ENCODE measurements around the gene PATJ.
"Not testable (repeated sequence)": the region's sequence is repeated elsewhere in the genome, so short reads cannot be mapped to it uniquely, and the experiment has no call there.

Gene PATJ

GRCh38 chr1:61837607-61838006, 95.3 kb downstream of the PATJ start:
- not testable (repeated sequence) for DNase-seq

- no peak for DNase-seq
These were observed 97.4 kb downstream of the PATJ start for GRCh38 chr1:61839679-61840078.

- DNase-seq = no peak
These were observed 99.8 kb downstream of the PATJ start for GRCh38 chr1:61842036-61842435.

- no peak for DNase-seq
These were observed 100.7 kb downstream of the PATJ start for GRCh38 chr1:61842863-61843514.

- DNase-seq = no peak
These were observed 101.7 kb downstream of the PATJ start for GRCh38 chr1:61844006-61844405.

GRCh38 chr1:61844664-61845063, 102.4 kb downstream of the PATJ start:
- not testable (repeated sequence) for DNase-seq

GRCh38 chr1:61851235-61851634, 109.0 kb downstream of the PATJ start:
- DNase-seq = no peak

GRCh38 chr1:61851849-61852669, 109.8 kb downstream of the PATJ start:
- DNase-seq = no peak

GRCh38 chr1:61852670-61853015, 110.4 kb downstream of the PATJ start:
- DNase-seq = no peak

GRCh38 chr1:61853583-61853982, 111.3 kb downstream of the PATJ start:
- DNase-seq = no peak

- no peak for DNase-seq
These were observed 122.2 kb downstream of the PATJ start for GRCh38 chr1:61864489-61864888.

- no peak for DNase-seq
These were observed 123.5 kb downstream of the PATJ start for GRCh38 chr1:61865646-61866220.

GRCh38 chr1:61869691-61870109, 127.4 kb downstream of the PATJ start:
- no peak for DNase-seq

- DNase-seq = no peak
These were observed 129.9 kb downstream of the PATJ start for GRCh38 chr1:61872206-61872605.

GRCh38 chr1:61873581-61873980, 131.3 kb downstream of the PATJ start:
- no peak for DNase-seq

- no peak for DNase-seq
These were observed 131.7 kb downstream of the PATJ start for GRCh38 chr1:61873994-61874393.

- DNase-seq = no peak
These were observed 132.9 kb downstream of the PATJ start for GRCh38 chr1:61875198-61875597.

- not testable (repeated sequence) for DNase-seq
These were observed 137.7 kb downstream of the PATJ start for GRCh38 chr1:61879887-61880474.

GRCh38 chr1:61887076-61887867, 145.0 kb downstream of the PATJ start:
- no peak for DNase-seq

- no peak for DNase-seq
These were observed 145.8 kb downstream of the PATJ start for GRCh38 chr1:61887931-61888564.

- no peak for DNase-seq
These were observed 146.5 kb downstream of the PATJ start for GRCh38 chr1:61888808-61889207.

GRCh38 chr1:61890435-61890834, 148.2 kb downstream of the PATJ start:
- DNase-seq = not testable (repeated sequence)
